Nephron (organoid): ENCODE results near the gene EVI5L.

Source experiments
- H3K27ac Mint-ChIP-seq, 3 experiments: 2 replicates each; pipeline ENCODE4 v1.8.0; 2020; ENCODE audit warnings: mixed read lengths in 3 of 3, mild to moderate bottlenecking in 2 of 3, moderate library complexity in 1 of 3
- H3K27me3 Mint-ChIP-seq: 2 replicates; pipeline ENCODE4 v1.8.0; 2021; ENCODE audit warnings: low read depth, mild to moderate bottlenecking, moderate library complexity, mixed read lengths
- H3K36me3 Mint-ChIP-seq: 2 replicates; pipeline ENCODE4 v1.8.0; 2020; ENCODE audit warnings: low read depth, mixed read lengths
- H3K4me1 Mint-ChIP-seq: 2 replicates; pipeline ENCODE4 v1.8.0; 2020; ENCODE audit warnings: mixed read lengths
- H3K4me3 Mint-ChIP-seq, 3 experiments: 2 replicates each; pipeline ENCODE4 v1.8.0; 2020; ENCODE audit warnings: mild to moderate bottlenecking in 3 of 3, mixed read lengths in 3 of 3, moderate library complexity in 2 of 3
- H3K9me3 Mint-ChIP-seq: 2 replicates; pipeline ENCODE4 v1.8.0; 2020; ENCODE audit warnings: mixed read lengths
- CTCF ChIP-seq, 3 experiments: fragments of 200-600 bp; sonication (generic); IDR thresholded peaks; one replicate each; pipeline ENCODE4 v1.5.0; 2021; ENCODE audit warnings: antibody characterized with exemption in 3 of 3; ENCODE audit not compliant: unreplicated experiment in 3 of 3

The EVI5L gene

GRCh38 chr19:7910321-7911161 lies 80.5 kb downstream of the EVI5L start:
- TF ChIP-seq CTCF (IDR thresholded peaks at IDR 0.05; ENCODE audit: unreplicated experiment in 3 of 3): no peak
- Mint-ChIP-seq H3K9me3 (no peaks in the 10 kb centered on the region), H3K27me3 (peaks cover 21% of the 10 kb centered on the region), H3K27ac (no peak overlapping the region), H3K36me3 (peaks cover 13% of the 10 kb centered on the region), H3K4me3 (no peak overlapping the region), H3K4me1 (peaks cover 4% of the 10 kb centered on the region)

GRCh38 chr19:7911508-7912143 lies 81.6 kb downstream of the EVI5L start:
- no peaks in the 10 kb centered on the region for H3K9me3 Mint-ChIP-seq
- H3K36me3 Mint-ChIP-seq: peaks cover 13% of the 10 kb centered on the region
- H3K4me3 Mint-ChIP-seq: no peak overlapping the region
- no peaks in the 10 kb centered on the region for H3K4me1 Mint-ChIP-seq
- TF ChIP-seq CTCF (IDR thresholded peaks at IDR 0.05; ENCODE audit: unreplicated experiment in 3 of 3): no peak
- no peak overlapping the region for H3K27ac Mint-ChIP-seq
- peaks cover 28% of the 10 kb centered on the region for H3K27me3 Mint-ChIP-seq

GRCh38 chr19:7912144-7912696 lies 82.2 kb downstream of the EVI5L start:
- no peak for TF ChIP-seq CTCF (IDR thresholded peaks at IDR 0.05; ENCODE audit: unreplicated experiment in 3 of 3)
- Mint-ChIP-seq H3K4me1 (peaks cover 4% of the 10 kb centered on the region), H3K36me3 (peaks cover 13% of the 10 kb centered on the region), H3K27ac (no peak overlapping the region), H3K9me3 (no peaks in the 10 kb centered on the region), H3K4me3 (no peak overlapping the region), H3K27me3 (peaks cover 34% of the 10 kb centered on the region)

GRCh38 chr19:7912697-7913564 lies 82.9 kb downstream of the EVI5L start:
- no peaks in the 10 kb centered on the region for H3K9me3 Mint-ChIP-seq
- no peak overlapping the region for H3K27ac Mint-ChIP-seq
- peak overlapping the region in 1 of 3 experiments; percentile 7 for H3K4me3 Mint-ChIP-seq
- peaks cover 38% of the 10 kb centered on the region for H3K27me3 Mint-ChIP-seq
- no peak for TF ChIP-seq CTCF (IDR thresholded peaks at IDR 0.05; ENCODE audit: unreplicated experiment in 3 of 3)
- peaks cover 13% of the 10 kb centered on the region for H3K36me3 Mint-ChIP-seq
- H3K4me1 Mint-ChIP-seq: peaks cover 4% of the 10 kb centered on the region

GRCh38 chr19:7913652-7914051 lies 83.6 kb downstream of the EVI5L start:
- no peak overlapping the region for H3K4me3 Mint-ChIP-seq
- H3K36me3 Mint-ChIP-seq: peaks cover 13% of the 10 kb centered on the region
- H3K4me1 Mint-ChIP-seq: peaks cover 4% of the 10 kb centered on the region
- H3K27me3 Mint-ChIP-seq: peaks cover 45% of the 10 kb centered on the region
- TF ChIP-seq CTCF (IDR thresholded peaks at IDR 0.05; ENCODE audit: unreplicated experiment in 3 of 3): no peak
- H3K27ac Mint-ChIP-seq: no peak overlapping the region
- no peaks in the 10 kb centered on the region for H3K9me3 Mint-ChIP-seq
